ENCODE measurements around the gene SMG1. TPM values are rescaled to one million over a fixed set of nuclear protein-coding genes. Genes with fewer than 3 reads are reported as not detected.
"Not testable (repeated sequence)": the region's sequence is repeated elsewhere in the genome, so short reads cannot be mapped to it uniquely, and the experiment has no call there.

SMG1 gene
- total and polyA plus RNA-seq, 7 donors, result 6.0 to 112 (median 72.8) TPM

DNA sequence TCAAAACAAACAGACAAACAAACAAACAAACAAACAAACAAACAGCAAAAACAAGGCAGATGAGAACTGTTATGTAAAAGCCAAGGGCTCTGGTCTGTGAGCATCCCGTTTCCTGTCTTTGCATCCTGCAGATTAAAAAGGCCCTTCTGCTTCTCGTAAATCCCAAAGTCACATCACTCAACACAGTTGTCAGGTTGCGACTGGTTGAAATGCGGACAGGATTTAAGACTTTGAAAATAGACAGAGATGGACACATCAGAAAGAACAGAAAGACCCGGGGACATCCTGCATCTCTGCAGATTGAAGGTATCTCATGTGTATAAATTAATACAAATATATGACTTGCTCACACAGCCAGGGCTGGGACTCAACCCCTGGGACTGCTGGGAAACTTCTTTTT, 39.3 kb upstream of the SMG1 start:
- WGBS, 2 donors, result 83 to 90% methylated on average over 5 of the region's 5 CpGs
- H3K4me3 ChIP-seq, result no peak overlapping the region
- intact Hi-C loops (cut with DNase I), result loop anchor here (10.0 kb wide), 1 partner anchor 61 kb away; no protein-coding TSS in a partner anchor

DNA sequence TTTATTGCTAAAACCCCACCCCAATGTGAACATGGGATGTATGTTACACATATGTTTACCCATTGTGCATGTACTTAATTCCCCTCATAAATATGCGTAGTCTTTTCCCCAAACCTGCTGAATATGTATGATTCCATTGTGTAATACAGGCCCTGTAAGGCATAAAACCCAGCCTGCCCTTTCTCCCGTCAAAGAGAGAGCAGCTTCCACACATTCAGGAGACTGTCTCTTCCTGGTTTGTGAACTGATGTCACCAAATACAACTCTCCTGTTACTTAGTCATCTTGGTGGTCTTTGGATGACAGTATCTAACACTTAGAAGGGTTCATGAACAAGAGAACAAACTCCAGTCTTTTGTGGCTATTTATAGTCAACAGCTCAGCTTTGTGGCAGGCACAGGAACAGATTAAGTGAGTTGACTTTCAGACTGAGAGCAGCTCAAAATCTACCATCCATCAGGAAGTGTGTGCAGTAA, 32.9 kb upstream of the SMG1 start:
- H3K9me3 ChIP-seq, result no peaks in the 10 kb centered on the region
- no peaks in the 10 kb centered on the region for H3K4me1 ChIP-seq
- intact Hi-C loops (cut with DNase I), result no loop called here
- H3K36me3 ChIP-seq, result no peaks in the 10 kb centered on the region
- no peak overlapping the region for H3K4me3 ChIP-seq
- H3K27me3 ChIP-seq, result no peaks in the 10 kb centered on the region
- no peak overlapping the region for H3K27ac ChIP-seq
- 24 to 62% methylated on average over 2 of the region's 2 CpGs for WGBS, 2 donors
- TF ChIP-seq EP300 (IDR thresholded peaks at IDR 0.05) (no peak), POLR2A (IDR thresholded peaks at IDR 0.05) (no peak), POLR2AphosphoS5 (IDR thresholded peaks at IDR 0.05) (no peak)
- TF ChIP-seq, protein P1, sequence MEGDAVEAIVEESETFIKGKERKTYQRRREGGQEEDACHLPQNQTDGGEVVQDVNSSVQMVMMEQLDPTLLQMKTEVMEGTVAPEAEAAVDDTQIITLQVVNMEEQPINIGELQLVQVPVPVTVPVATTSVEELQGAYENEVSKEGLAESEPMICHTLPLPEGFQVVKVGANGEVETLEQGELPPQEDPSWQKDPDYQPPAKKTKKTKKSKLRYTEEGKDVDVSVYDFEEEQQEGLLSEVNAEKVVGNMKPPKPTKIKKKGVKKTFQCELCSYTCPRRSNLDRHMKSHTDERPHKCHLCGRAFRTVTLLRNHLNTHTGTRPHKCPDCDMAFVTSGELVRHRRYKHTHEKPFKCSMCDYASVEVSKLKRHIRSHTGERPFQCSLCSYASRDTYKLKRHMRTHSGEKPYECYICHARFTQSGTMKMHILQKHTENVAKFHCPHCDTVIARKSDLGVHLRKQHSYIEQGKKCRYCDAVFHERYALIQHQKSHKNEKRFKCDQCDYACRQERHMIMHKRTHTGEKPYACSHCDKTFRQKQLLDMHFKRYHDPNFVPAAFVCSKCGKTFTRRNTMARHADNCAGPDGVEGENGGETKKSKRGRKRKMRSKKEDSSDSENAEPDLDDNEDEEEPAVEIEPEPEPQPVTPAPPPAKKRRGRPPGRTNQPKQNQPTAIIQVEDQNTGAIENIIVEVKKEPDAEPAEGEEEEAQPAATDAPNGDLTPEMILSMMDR (IDR thresholded peaks at IDR 0.05), result no peak
- DNase-seq, result no peak

More for the DNA sequence above, 39.3 kb upstream of the SMG1 start:
- peaks cover 0 to 4% (median 0%) of the 10 kb centered on the region in 4 donors for H3K4me1 ChIP-seq
- TF ChIP-seq POLR2AphosphoS5 (IDR thresholded peaks at IDR 0.05) (no peak), EP300 (IDR thresholded peaks at IDR 0.05) (no peak), POLR2A (IDR thresholded peaks at IDR 0.05) (no peak)
- TF ChIP-seq, protein P1 (IDR thresholded peaks at IDR 0.05), result no peak
- no peak overlapping the region for H3K27ac ChIP-seq
- H3K9me3 ChIP-seq, result no peaks in the 10 kb centered on the region
- no peaks in the 10 kb centered on the region for H3K36me3 ChIP-seq
- H3K27me3 ChIP-seq, result no peaks in the 10 kb centered on the region
- DNase-seq, result no peak

DNA sequence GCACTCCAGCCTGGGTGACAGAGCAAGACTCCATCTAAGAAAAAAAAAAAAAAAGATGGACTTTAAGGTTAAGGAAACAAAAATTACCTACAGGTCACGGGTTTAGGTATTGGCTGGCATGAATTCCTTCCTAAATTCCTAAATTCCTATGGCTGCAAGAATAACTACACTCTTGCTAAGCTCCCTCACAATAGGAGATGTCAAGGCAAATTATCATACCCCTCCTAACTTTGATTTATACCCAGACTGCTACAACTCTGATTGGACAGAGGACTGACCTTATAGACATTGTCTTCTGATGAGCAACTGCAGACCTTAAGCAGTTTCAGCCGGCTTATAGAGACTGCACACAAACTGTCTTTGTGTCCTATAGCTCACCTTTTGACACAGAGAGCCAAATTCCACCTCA, 32.4 kb upstream of the SMG1 start:
- no peak overlapping the region for H3K27ac ChIP-seq
- TF ChIP-seq, protein P1 (IDR thresholded peaks at IDR 0.05), result no peak
- TF ChIP-seq POLR2AphosphoS5 (IDR thresholded peaks at IDR 0.05) (no peak), POLR2A (IDR thresholded peaks at IDR 0.05) (no peak), EP300 (IDR thresholded peaks at IDR 0.05) (no peak)
- no peaks in the 10 kb centered on the region for H3K9me3 ChIP-seq
- no peaks in the 10 kb centered on the region for H3K36me3 ChIP-seq
- H3K27me3 ChIP-seq, result no peaks in the 10 kb centered on the region
- intact Hi-C loops (cut with DNase I), result no loop called here
- H3K4me3 ChIP-seq, result no peak overlapping the region
- H3K4me1 ChIP-seq, result no peaks in the 10 kb centered on the region
- DNase-seq, result no peak
- WGBS, 2 donors, result 52 to 72% methylated on average over 2 of the region's 2 CpGs

DNA sequence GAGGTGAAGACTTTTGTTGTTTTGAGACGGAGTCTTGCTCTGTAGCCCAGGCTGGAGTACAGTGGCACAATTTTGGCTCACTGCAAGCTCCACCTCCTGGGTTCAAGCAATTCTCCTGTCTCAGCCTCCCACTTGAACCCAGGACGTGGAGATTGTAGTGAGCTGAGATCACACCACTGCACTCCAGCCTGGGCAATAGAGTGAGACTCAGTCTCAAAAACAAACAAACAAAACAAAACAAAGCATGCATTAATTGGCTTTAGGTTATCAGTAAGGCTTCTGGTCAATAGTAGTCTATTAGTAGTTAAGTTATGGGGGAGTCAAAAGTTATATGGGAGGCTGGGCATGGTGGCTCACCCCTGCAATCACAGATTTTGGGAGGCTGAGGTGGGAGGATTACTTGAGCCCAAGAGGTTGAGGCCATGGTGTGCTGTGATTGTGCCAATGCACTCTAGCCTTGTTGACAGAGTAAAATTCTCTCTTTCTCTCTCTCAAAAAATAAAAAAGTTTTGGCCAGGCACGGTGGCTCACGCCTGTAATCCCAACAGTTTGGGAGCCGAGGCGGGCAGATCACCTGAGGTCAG, 30.5 kb upstream of the SMG1 start:
- H3K9me3 ChIP-seq; H3K4me1 ChIP-seq; H3K27me3 ChIP-seq; H3K4me3 ChIP-seq; H3K36me3 ChIP-seq; DNase-seq; intact Hi-C loops (cut with DNase I); H3K27ac ChIP-seq: not testable (repeated sequence)
- WGBS, 2 donors, result 73 to 80% methylated on average over 6 of the region's 6 CpGs

DNA sequence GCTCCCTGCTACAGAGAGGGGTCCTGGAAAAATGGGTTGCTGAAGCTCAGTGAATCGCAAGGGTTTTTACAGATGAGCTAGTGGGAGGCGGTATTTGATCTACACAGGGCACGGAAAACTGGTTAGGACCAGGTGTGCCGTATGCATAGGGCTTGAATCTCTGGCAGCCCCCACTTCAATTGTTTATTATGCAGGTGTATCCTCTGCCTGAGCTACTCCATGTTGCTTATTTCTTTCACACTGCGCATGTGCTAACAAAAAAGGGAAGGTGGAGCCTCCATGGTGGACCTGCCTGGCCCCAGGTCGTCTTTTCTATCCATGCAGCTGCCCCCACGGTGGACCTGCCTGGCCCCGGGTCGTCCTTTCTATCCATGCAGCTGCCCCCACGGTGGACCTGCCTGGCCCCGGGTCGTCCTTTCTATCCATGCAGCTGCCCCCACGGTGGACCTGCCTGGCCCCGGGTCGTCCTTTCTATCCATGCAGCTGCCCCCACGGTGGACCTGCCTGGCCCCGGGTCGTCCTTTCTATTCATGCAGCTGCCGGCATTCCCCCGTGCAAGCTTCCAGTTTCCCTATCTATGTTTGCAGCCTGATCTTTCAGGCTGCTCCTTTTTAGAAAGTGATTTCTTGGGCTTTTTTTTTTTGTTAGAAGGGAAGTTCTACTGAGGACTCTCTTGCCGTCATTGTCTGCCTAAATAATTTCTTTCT, 29.8 kb upstream of the SMG1 start:
- 36 to 37% methylated on average over 18 of the region's 21 CpGs for WGBS, 2 donors
- H3K4me3 ChIP-seq; H3K4me1 ChIP-seq; H3K27ac ChIP-seq; intact Hi-C loops (cut with DNase I); H3K36me3 ChIP-seq; H3K9me3 ChIP-seq; H3K27me3 ChIP-seq; DNase-seq: not testable (repeated sequence)
